Thyroid gland (tissue), 4 donors: ENCODE data around the gene PPIA. TPM values are rescaled to one million over a fixed set of nuclear protein-coding genes. Genes with fewer than 3 reads are reported as not detected.

Source experiments
- DNase-seq, 2 donors: peaks; one replicate each; pipeline ENCODE4 v3.0.0-alpha.2; 2019
- H3K27ac ChIP-seq, 3 donors: fragments of 200-600 bp; sonication (generic); 1 replicate in 2 of 3; 2 replicates in 1 of 3; pipeline ENCODE4 v1.5.1; 2016 to 2019; ENCODE audit warnings: mild to moderate bottlenecking in 1 of 3, moderate library complexity in 1 of 3
- H3K27me3 ChIP-seq: fragments of 200-600 bp; sonication (generic); one replicate; pipeline ENCODE4 v1.5.1; 2019
- H3K36me3 ChIP-seq, 2 donors: fragments of 200-600 bp; sonication (generic); one replicate each; pipeline ENCODE4 v1.5.1; 2016 to 2019
- H3K4me1 ChIP-seq, 2 donors: fragments of 200-600 bp; sonication (generic); one replicate each; pipeline ENCODE4 v1.5.1; 2017 to 2019
- H3K4me3 ChIP-seq, 3 donors: fragments of 200-600 bp; sonication (generic); replicated peaks in 1 of 3; 1 replicate in 2 of 3; 2 replicates in 1 of 3; pipeline ENCODE4 v1.5.1; 2016; ENCODE audit warnings: mild to moderate bottlenecking in 1 of 3
- H3K9me3 ChIP-seq: fragments of 200-600 bp; sonication (generic); one replicate; pipeline ENCODE4 v1.5.1; 2017
- POLR2A ChIP-seq, 2 donors: fragments of 450-650 bp; IDR thresholded peaks; one replicate each; pipeline ENCODE4 v1.6.1; 2017; ENCODE audit warnings: antibody characterized with exemption in 2 of 2, mild to moderate bottlenecking in 2 of 2, moderate library complexity in 1 of 2
- WGBS, 2 donors: methylation state at CpG; one replicate each; pipeline ENCODE4 v1.1.5; 2017; 5-methylcytosine and 5-hydroxymethylcytosine counted together
- intact Hi-C: fragments of 100-400 bp; cut with DNase I; formaldehyde crosslinking; loops from one replicate; pipeline ENCODE4 v1.15.1; 2023
- total RNA-seq, 4 donors: library from RNA; depleted of rRNA; stranded (reverse); fragments of >200 nt; gene quantifications; one replicate each; pipeline ENCODE4 v1.2.3, GENCODE V29; 2016
- TF ChIP-seq, protein P1 (sequence below), 6 experiments: fragments of 200-600 bp in 3 of 6; fragments of 450-650 bp in 3 of 6; sonication (generic) in 3 of 6; IDR thresholded peaks; one replicate each; pipeline ENCODE4 v1.5.1; 2016 to 2019; ENCODE audit warnings: antibody characterized with exemption in 6 of 6, mild to moderate bottlenecking in 2 of 6, inconsistent platforms in 1 of 6, moderate library complexity in 1 of 6

PPIA gene
- total RNA-seq, 4 donors from 2014 or later, result 1,021 to 2,051 (median 1,545) TPM

DNA sequence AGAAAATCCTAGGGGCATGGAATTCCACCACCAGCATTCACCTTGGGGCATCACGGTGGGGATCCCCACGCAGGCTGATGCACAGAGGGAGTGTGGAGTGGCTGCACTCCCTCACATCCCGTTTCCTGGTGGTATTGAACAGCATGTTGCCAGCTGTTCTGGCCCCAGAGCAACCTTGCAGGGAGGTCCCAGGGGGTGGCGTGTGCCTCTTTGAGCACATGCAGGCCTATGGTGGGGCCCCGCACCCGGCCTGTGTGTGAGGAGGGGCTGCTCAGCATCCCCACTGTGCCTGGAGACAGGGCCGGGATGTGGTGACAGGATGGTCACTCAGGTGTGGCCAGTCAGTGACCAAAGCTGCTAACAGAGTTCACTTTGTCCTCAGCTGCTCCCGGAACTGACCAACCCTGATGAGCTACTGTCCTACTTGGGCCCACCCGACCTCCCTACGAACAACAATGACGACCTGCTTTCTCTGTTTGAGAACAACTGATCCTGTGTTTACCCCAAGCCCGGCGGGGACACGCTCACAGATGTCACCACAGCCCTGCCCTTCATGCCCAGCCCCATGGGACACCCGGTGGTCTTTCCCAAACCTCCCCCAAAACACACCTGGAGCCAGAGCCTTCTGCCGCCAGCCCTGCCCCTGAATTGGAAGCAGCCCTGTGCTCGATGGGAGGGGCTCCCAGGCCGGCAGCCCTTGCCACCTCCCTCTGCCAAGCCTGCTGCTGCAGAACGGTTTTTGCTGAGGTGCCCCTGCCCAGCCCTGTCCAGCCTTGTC lies 29.2 kb upstream of the PPIA start:
- TF ChIP-seq, protein P1, sequence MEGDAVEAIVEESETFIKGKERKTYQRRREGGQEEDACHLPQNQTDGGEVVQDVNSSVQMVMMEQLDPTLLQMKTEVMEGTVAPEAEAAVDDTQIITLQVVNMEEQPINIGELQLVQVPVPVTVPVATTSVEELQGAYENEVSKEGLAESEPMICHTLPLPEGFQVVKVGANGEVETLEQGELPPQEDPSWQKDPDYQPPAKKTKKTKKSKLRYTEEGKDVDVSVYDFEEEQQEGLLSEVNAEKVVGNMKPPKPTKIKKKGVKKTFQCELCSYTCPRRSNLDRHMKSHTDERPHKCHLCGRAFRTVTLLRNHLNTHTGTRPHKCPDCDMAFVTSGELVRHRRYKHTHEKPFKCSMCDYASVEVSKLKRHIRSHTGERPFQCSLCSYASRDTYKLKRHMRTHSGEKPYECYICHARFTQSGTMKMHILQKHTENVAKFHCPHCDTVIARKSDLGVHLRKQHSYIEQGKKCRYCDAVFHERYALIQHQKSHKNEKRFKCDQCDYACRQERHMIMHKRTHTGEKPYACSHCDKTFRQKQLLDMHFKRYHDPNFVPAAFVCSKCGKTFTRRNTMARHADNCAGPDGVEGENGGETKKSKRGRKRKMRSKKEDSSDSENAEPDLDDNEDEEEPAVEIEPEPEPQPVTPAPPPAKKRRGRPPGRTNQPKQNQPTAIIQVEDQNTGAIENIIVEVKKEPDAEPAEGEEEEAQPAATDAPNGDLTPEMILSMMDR (IDR thresholded peaks at IDR 0.05), result no peak
- no peak for TF ChIP-seq POLR2A (IDR thresholded peaks at IDR 0.05)
- intact Hi-C loops, result no loop called here
- H3K27ac ChIP-seq, result peak overlapping the region in 2 of 3 donors; percentile 27 to 54
- peaks cover 12 to 35% of the 10 kb centered on the region in 2 donors for H3K4me1 ChIP-seq
- peaks cover 52 to 55% of the 10 kb centered on the region in 2 donors for H3K36me3 ChIP-seq
- H3K4me3 ChIP-seq, result no peak overlapping the region
- DNase-seq, result no peak
- no peaks in the 10 kb centered on the region for H3K27me3 ChIP-seq
- no peaks in the 10 kb centered on the region for H3K9me3 ChIP-seq
- WGBS, 2 donors, result 83% methylated on average over 8 to 16 of the region's 19 CpGs

DNA sequence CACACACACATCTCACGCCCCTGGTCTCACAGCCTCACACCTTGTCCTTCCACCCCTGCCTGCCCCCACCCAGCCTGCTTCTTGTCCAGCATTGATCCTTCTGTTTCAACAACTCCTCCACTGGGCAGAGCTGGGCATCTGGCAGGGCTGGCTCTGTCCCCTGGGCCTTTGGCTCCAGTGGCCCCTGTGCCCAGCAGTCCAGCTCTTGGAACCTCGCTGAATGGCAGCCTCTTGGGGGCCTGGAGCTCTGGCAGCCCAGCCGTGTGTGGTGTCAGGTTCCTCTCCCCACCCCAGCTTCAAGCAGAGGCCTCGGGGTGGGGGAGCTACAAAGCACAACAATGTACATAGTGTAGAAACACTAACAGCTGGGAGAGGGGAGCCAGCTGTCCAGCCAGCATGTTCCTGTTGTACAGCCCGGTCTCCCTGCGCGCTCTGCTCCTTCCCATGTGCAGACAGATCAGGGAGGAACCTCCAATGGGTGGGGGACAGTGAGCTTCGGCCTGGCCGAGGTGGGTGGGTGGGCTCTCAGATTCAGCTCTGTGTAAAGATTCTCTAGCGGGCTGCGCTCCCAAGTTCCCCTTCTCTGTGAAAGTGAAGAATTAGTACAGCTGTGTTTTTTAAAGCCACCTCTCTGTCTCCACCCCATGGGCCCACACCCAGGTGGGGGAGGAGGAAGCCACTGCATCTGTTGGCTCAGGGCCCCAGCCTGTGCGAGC lies 28.4 kb upstream of the PPIA start:
- TF ChIP-seq, protein P1 (IDR thresholded peaks at IDR 0.05), result no peak
- no peak for TF ChIP-seq POLR2A (IDR thresholded peaks at IDR 0.05)
- 40 to 56% methylated on average over 5 to 12 of the region's 12 CpGs for WGBS, 2 donors
- H3K36me3 ChIP-seq, result peaks cover 46 to 47% of the 10 kb centered on the region in 2 donors
- peaks cover 12 to 35% of the 10 kb centered on the region in 2 donors for H3K4me1 ChIP-seq
- H3K9me3 ChIP-seq, result no peaks in the 10 kb centered on the region
- peak overlapping the region; percentile 21 to 54 (median 27) for H3K27ac ChIP-seq
- intact Hi-C loops, result no loop called here
- DNase-seq, result peak; percentile 62 to 74
- H3K27me3 ChIP-seq, result no peaks in the 10 kb centered on the region
- no peak overlapping the region for H3K4me3 ChIP-seq

DNA sequence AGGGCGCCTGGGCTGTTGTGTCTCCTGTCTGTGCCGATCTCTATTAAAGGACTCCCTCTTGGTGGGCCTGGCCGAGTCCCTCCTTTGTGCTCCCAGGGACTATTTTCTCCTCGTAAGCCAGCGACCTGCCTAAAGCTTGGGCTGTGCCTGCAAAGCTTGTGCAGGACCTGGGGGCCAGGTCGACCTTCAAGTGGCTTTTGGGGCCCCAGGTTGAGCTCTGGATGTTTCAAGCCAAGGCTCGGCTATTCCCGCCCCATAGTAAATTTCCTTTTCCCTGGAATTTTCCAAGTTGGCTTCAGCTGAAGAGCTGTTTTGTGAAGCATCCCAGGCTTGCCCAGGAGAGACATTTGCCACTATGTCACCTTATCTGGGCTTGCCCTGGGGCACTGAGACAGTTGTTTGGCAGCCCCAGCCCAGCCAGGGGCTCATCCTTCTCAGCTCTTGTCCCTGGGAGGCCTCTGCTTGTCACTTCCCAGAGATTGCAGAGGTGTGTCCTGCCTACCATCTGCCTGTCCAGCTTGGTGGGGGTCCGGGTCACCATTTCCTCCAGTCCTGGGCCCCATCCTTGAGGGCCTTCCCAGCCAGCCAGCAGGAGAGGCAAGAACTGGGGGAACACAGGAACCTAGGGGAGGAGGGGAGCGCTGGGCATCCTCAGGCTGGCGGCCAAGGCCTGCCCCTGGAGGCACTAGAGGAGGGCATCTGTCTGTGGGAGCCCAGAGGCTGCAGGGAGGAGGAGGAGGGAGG lies 27.7 kb upstream of the PPIA start:
- H3K4me3 ChIP-seq, result no peak overlapping the region
- no peak for DNase-seq
- H3K27me3 ChIP-seq, result no peaks in the 10 kb centered on the region
- intact Hi-C loops, result no loop called here
- peak overlapping the region in 1 of 3 donors; percentile 54 for H3K27ac ChIP-seq
- no peaks in the 10 kb centered on the region for H3K9me3 ChIP-seq
- peaks cover 12 to 35% of the 10 kb centered on the region in 2 donors for H3K4me1 ChIP-seq
- WGBS, 2 donors, result 51 to 59% methylated on average over 8 to 11 of the region's 11 CpGs
- TF ChIP-seq POLR2A (IDR thresholded peaks at IDR 0.05), result peak in 1 of 2 donors; percentile 7
- TF ChIP-seq, protein P1 (IDR thresholded peaks at IDR 0.05), result no peak
- H3K36me3 ChIP-seq, result peaks cover 39 to 40% of the 10 kb centered on the region in 2 donors

DNA sequence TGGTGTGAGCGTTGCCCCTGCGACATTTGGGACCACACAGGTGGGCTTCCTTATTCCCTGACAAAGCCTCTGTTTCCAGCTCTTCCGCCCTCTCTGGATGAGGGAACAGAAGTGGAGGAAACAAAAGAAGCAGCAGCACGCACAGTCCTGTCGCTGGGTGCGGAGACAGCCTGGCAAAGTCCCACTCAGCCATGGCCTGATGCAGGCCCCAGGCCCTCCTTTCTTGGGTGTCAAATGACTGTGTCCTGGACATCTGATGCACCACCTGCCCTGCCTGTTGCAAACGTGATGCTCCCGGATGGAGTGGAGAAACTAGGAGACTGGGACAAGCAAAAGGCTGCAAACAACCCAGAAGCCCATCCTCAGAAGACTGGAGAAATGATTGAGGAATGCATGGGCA lies 27.1 kb upstream of the PPIA start:
- intact Hi-C loops, result no loop called here
- 83 to 94% methylated on average over 7 to 8 of the region's 8 CpGs for WGBS, 2 donors

More for the DNA sequence above, 27.1 kb upstream of the PPIA start:
- H3K4me3 ChIP-seq, result no peak overlapping the region
- H3K9me3 ChIP-seq, result no peaks in the 10 kb centered on the region
- H3K36me3 ChIP-seq, result peaks cover 33 to 34% of the 10 kb centered on the region in 2 donors
- no peak for DNase-seq
- peak overlapping the region in 1 of 3 donors; percentile 54 for H3K27ac ChIP-seq
- no peaks in the 10 kb centered on the region for H3K27me3 ChIP-seq
- H3K4me1 ChIP-seq, result peaks cover 12 to 35% of the 10 kb centered on the region in 2 donors
- TF ChIP-seq POLR2A (IDR thresholded peaks at IDR 0.05), result no peak
- TF ChIP-seq, protein P1 (IDR thresholded peaks at IDR 0.05), result no peak
